Skeletal muscle tissue (tissue), 4 donors: Measurements from ENCODE around the gene ERLIN1. TPM values are rescaled to one million over a fixed set of nuclear protein-coding genes. Genes with fewer than 3 reads are reported as not detected.
"Not testable (repeated sequence)": the region's sequence is repeated elsewhere in the genome, so short reads cannot be mapped to it uniquely, and the experiment has no call there.

Experiments used
- H3K27ac ChIP-seq: one replicate; pipeline ENCODE4 v1.7.0; 2013; ENCODE audit warnings: mild to moderate bottlenecking, low read depth, low read length, inconsistent platforms
- H3K27me3 ChIP-seq, 3 donors: one replicate each; pipeline ENCODE4 v1.7.0; 2013; ENCODE audit warnings: low read length in 3 of 3; ENCODE audit not compliant: control insufficient read depth in 3 of 3, insufficient read depth in 3 of 3
- H3K36me3 ChIP-seq, 3 donors: one replicate each; pipeline ENCODE4 v1.7.0; 2013; ENCODE audit warnings: low read length in 3 of 3; ENCODE audit not compliant: control insufficient read depth in 3 of 3, insufficient read depth in 3 of 3
- H3K4me1 ChIP-seq, 3 donors: one replicate each; pipeline ENCODE4 v1.7.0; 2013; ENCODE audit warnings: low read length in 3 of 3, mild to moderate bottlenecking in 3 of 3; ENCODE audit not compliant: control insufficient read depth in 3 of 3, insufficient read depth in 3 of 3
- H3K4me3 ChIP-seq, 3 donors: one replicate each; pipeline ENCODE4 v1.7.0; 2013; ENCODE audit warnings: low read length in 3 of 3
- H3K9ac ChIP-seq, 3 donors: one replicate each; pipeline ENCODE4 v1.7.0; 2013; ENCODE audit warnings: low read length in 3 of 3, mild to moderate bottlenecking in 3 of 3, moderate library complexity in 2 of 3, low read depth in 1 of 3
- H3K9me3 ChIP-seq, 3 donors: one replicate each; pipeline ENCODE4 v1.7.0; 2013; ENCODE audit warnings: low read length in 3 of 3; ENCODE audit not compliant: control insufficient read depth in 3 of 3
- total RNA-seq: library from RNA; depleted of rRNA; stranded (reverse); fragments of >200 nt; gene quantifications from one replicate; pipeline ENCODE4 v1.2.3, GENCODE V29; 2014
- donor health status: Osteomylitis.

Gene ERLIN1
- total RNA-seq, 1 donor from 2014 or later: 19.3 TPM

DNA sequence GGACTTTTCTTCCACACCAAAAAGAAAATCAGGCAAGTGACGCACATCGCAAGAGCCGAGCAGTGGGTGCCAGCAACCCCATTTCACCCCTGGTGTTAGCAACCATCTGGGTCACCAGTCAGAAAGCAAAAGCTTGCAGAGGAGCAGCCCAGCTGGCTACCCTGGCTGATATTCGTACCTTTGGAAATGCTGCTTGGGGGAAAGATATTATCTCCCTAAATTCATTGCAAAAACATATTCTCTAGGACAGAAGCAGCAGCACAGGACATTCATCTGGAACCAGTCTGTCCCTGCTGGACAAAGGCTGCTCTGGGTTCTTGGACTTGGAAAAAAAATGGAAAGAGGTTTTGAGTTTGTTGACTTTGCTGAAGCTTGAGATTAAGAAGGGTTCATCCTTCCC lies 45.8 kb downstream of the ERLIN1 start:
- no peaks in the 10 kb centered on the region for H3K36me3 ChIP-seq
- H3K4me1 ChIP-seq: no peaks in the 10 kb centered on the region
- H3K9ac ChIP-seq: no peak overlapping the region
- H3K4me3 ChIP-seq: no peak overlapping the region
- no peaks in the 10 kb centered on the region for H3K9me3 ChIP-seq
- H3K27ac ChIP-seq: no peak overlapping the region
- no peaks in the 10 kb centered on the region for H3K27me3 ChIP-seq

DNA sequence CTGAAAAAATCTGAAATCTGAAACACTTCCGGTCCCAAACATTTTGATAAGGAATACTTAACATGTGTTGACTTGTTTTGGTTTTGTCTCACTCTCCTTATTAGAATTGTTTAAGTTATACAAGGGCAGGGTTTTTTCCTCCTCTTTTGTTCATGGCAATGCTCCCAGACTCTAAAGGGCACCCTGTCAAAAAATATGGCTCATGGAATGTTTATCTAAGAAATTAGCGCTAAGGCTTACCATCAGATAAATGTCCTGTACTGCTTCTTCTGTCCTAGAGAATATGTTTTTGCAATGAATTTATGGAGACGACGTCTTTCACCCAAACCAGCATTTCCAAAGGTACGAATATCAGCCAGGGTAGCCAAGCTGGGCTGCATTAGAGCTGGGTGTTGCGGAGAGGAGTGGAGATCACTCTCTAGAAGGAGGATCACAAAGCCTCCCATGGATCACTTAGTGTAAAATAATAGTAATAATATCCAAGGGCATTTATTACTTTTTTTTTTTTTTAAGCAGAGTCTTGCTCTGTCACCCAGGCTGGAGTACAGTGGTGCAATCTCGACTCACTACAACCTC lies 46.8 kb downstream of the ERLIN1 start:
- Histone ChIP-seq H3K36me3 (no peaks in the 10 kb centered on the region), H3K4me3 (no peak overlapping the region), H3K27ac (no peak overlapping the region), H3K9me3 (no peaks in the 10 kb centered on the region), H3K9ac (no peak overlapping the region), H3K27me3 (no peaks in the 10 kb centered on the region), H3K4me1 (no peaks in the 10 kb centered on the region)

DNA sequence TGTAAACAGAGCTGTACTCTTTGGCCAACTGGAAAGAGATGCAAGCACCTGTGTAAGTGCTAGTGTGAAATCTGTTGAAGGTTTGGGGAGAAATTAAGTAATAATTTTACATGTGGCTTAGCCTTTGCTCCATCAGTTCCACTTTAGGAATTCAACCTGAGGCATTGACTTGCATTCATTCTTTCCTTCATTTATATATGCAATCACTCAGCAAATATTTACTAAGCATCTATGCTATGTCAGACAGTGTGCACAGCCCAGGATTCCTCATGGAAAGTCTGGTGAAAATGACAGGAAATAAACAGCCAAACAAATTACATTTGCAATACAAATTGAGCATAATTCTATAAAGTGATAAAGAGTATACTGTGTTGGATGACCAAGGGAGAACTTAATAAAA lies 50.3 kb downstream of the ERLIN1 start:
- Histone ChIP-seq H3K27me3 (no peaks in the 10 kb centered on the region), H3K9ac (no peak overlapping the region), H3K36me3 (no peaks in the 10 kb centered on the region), H3K9me3 (no peaks in the 10 kb centered on the region), H3K4me3 (no peak overlapping the region), H3K4me1 (peaks cover 0 to 8% (median 0%) of the 10 kb centered on the region in 3 donors), H3K27ac (no peak overlapping the region)

DNA sequence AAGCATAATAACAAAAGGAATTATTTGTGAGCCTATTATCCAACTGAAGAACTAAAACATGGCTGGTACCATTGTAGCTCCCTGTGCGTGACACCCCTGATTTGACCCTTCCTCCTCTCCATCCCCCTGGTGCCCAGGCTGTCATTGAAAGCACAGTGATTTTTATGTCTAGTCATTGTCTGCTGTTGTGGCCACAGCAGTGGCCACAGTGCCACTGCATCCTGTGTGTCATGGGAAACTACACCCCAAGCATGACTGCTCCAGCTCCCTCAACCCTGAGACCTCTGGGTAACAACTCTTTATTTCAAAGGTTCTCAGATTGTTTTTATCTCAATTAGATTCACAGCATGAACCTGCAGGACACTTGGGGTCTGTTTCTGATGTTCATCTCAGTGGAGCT lies 52.0 kb downstream of the ERLIN1 start:
- Histone ChIP-seq H3K9ac (no peak overlapping the region), H3K4me1 (peaks cover 0 to 9% (median 0%) of the 10 kb centered on the region in 3 donors), H3K27ac (no peak overlapping the region), H3K36me3 (no peaks in the 10 kb centered on the region), H3K4me3 (no peak overlapping the region), H3K9me3 (no peaks in the 10 kb centered on the region), H3K27me3 (no peaks in the 10 kb centered on the region)

DNA sequence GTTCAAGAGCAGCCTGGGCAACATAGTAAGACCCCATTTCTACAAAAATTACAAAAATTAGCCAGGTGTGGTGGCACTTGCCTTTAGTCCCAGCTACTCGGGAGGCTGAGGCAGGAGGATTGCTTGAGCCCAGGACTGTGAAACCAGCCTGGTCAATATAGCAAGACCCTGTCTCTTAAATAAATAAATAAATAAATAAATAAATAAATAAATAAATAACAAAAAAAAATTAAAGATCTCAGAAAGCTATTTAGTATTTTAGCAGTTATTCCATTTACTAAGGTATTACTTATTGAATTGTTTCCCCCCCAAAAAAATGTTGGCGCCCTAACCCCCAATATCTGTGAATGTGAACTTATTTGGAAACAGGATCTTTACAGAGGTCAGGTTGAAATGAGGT lies 53.4 kb downstream of the ERLIN1 start:
- H3K4me3 ChIP-seq: no peak overlapping the region
- no peaks in the 10 kb centered on the region for H3K9me3 ChIP-seq
- H3K4me1 ChIP-seq: peaks cover 0 to 9% (median 0%) of the 10 kb centered on the region in 3 donors
- H3K27ac ChIP-seq: no peak overlapping the region
- H3K36me3 ChIP-seq: no peaks in the 10 kb centered on the region
- H3K9ac ChIP-seq: no peak overlapping the region
- no peaks in the 10 kb centered on the region for H3K27me3 ChIP-seq

DNA sequence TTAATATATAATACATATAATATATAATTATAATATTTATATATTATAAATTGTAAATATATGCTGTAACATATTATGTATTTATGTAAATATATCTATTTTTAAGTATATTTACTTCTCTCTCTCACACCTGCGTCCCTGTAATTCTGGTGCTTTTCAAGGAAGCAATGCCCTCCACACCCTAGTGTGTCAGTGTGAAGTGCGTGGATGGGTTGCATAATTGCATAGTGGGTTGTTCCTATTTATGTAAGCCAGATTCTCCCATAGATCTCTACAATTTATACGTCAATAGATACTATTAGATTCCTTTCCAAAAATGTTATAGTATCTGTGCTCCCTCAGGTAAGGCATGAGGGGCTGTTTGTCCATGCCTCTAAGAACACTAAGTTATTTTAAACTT lies 54.3 kb downstream of the ERLIN1 start:
- Histone ChIP-seq H3K4me1 (peaks cover 0 to 9% (median 0%) of the 10 kb centered on the region in 3 donors), H3K4me3 (no peak overlapping the region), H3K27me3 (no peaks in the 10 kb centered on the region)

DNA sequence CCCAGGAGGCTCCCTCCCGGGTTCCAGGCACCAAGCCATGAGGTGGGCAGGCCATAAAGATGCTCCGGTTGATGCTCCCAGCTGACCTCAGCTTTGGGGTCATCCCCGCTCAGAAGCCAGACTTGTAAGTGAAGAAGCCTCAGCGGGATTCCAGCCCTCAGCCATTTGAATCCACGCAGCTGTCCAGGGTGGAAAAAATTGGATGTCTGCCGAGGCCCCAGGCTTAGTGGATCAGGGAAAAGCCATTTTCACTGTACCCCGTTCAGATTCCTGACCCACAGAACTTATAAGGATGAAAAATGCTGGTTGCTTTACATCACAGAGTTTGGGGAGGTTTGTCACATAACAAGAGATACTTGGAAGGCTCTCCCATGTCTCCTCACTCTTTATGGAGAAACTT lies 55.0 kb downstream of the ERLIN1 start:
- Histone ChIP-seq H3K27ac (no peak overlapping the region), H3K27me3 (no peaks in the 10 kb centered on the region), H3K36me3 (no peaks in the 10 kb centered on the region), H3K9ac (no peak overlapping the region), H3K4me3 (no peak overlapping the region), H3K9me3 (no peaks in the 10 kb centered on the region), H3K4me1 (peaks cover 0 to 9% (median 0%) of the 10 kb centered on the region in 3 donors)

More for the DNA sequence above, 54.3 kb downstream of the ERLIN1 start:
- H3K9ac ChIP-seq: no peak overlapping the region
- no peak overlapping the region for H3K27ac ChIP-seq
- no peaks in the 10 kb centered on the region for H3K9me3 ChIP-seq
- no peaks in the 10 kb centered on the region for H3K36me3 ChIP-seq

DNA sequence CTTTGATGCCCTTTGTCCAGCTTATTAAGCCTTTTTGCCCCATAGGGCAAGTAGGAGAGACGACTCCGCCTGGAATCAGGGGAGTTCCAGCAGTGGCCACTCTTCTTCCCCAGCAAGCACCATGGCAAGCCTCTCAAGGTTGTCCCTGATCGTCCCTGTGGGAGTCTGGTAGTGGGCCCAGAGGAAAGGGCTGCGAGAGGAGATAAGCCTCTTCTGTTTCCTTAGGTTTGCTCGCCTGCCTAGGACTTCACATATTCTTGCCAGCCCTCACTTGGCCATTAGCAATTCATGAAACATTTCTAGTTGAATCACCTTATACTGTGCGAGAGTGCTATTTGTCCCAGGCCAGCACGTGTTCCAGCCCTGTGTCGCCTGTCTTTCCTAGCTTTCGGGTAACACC lies 56.4 kb downstream of the ERLIN1 start:
- Histone ChIP-seq H3K9ac (no peak overlapping the region), H3K36me3 (no peaks in the 10 kb centered on the region), H3K4me1 (peaks cover 0 to 9% (median 0%) of the 10 kb centered on the region in 3 donors), H3K27me3 (no peaks in the 10 kb centered on the region), H3K27ac (no peak overlapping the region), H3K9me3 (no peaks in the 10 kb centered on the region), H3K4me3 (no peak overlapping the region)

DNA sequence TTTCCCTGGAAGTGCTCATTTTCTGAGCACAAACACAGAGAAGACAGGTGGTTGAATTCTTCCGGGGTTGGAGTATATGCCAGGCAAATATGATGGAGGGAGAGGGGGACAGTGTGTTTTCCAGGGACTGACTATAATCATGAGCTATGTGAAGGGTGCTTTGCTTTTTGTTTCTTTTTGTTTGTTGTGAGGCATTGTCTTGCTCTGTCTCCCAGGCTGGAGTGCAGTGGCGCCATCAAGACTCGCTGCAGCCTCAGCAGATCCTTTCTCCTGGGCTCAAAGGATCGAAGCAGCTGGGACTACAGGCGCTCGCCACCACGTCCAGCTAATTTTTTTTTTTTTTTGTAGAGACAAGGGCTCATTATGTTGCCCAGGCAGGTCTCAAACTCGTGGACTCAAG lies 56.9 kb downstream of the ERLIN1 start:
- H3K9ac ChIP-seq: no peak overlapping the region
- H3K27me3 ChIP-seq: no peaks in the 10 kb centered on the region
- H3K9me3 ChIP-seq: no peaks in the 10 kb centered on the region
- H3K27ac ChIP-seq: no peak overlapping the region
- peaks cover 0 to 9% (median 0%) of the 10 kb centered on the region in 3 donors for H3K4me1 ChIP-seq
- H3K4me3 ChIP-seq: no peak overlapping the region
- H3K36me3 ChIP-seq: no peaks in the 10 kb centered on the region

DNA sequence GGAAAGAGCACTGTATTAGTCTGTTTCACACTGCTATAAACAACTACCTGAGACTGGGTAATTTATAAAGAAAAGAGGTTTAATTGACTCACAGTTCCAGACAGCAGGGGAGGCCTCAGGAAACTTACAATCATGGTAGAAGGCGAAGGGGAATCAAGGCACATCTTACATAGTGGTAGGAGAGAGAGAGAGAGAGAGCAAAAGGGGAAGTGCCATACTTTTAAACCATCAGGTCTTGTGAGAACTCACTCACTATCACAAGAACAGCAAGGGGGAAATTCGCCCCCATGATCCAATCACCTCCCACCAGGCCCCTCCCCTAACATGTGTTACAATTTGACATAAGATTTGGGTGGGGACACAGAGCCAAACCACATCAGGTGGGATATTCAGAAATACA lies 60.5 kb downstream of the ERLIN1 start:
- H3K9me3 ChIP-seq, H3K27ac ChIP-seq, H3K4me1 ChIP-seq, H3K36me3 ChIP-seq, H3K4me3 ChIP-seq, H3K9ac ChIP-seq, H3K27me3 ChIP-seq: not testable (repeated sequence)
